Measurements from ENCODE around the gene PLEKHH1.

Gene PLEKHH1

GRCh38 chr14:67607646-67608045, 74.6 kb downstream of the PLEKHH1 start:
- H3K4me3 ChIP-seq (ENCODE audit: low read depth, low read length) = no peak overlapping the region
- DNase-seq (ENCODE audit: low read depth) = no peak
- no peak for TF ChIP-seq CTCF (IDR thresholded peaks at IDR 0.05; ENCODE audit: low read depth, low read length, missing control alignments)
- in situ Hi-C loops (cut with HindIII; ENCODE audit: low sequenced_read_pairs) = no loop called here

- in situ Hi-C loops (cut with HindIII; ENCODE audit: low sequenced_read_pairs) = no loop called here
- no peak overlapping the region for H3K4me3 ChIP-seq (ENCODE audit: low read depth, low read length)
- no peak for DNase-seq (ENCODE audit: low read depth)
- no peak for TF ChIP-seq CTCF (IDR thresholded peaks at IDR 0.05; ENCODE audit: low read depth, low read length, missing control alignments)
Observed at GRCh38 chr14:67609642-67610310, 76.7 kb downstream of the PLEKHH1 start.

GRCh38 chr14:67610491-67610890, 77.4 kb downstream of the PLEKHH1 start:
- DNase-seq (ENCODE audit: low read depth) = no peak
- no peak overlapping the region for H3K4me3 ChIP-seq (ENCODE audit: low read depth, low read length)
- TF ChIP-seq CTCF (IDR thresholded peaks at IDR 0.05; ENCODE audit: low read depth, low read length, missing control alignments) = no peak
- in situ Hi-C loops (cut with HindIII; ENCODE audit: low sequenced_read_pairs) = no loop called here

GRCh38 chr14:67618617-67619063, 85.5 kb downstream of the PLEKHH1 start:
- in situ Hi-C loops (cut with HindIII; ENCODE audit: low sequenced_read_pairs) = no loop called here
- DNase-seq (ENCODE audit: low read depth) = peak; percentile 74

GRCh38 chr14:67619446-67620216, 86.5 kb downstream of the PLEKHH1 start, which contains the start of gene ARG2:
TSS of gene ARG2 (plus strand) at chr14:67619920. CDS start at chr14:67619978, 58 bp downstream.
- in situ Hi-C loops (cut with HindIII; ENCODE audit: low sequenced_read_pairs) = no loop called here
- peak within 1 kb of the TSS; percentile 68 for H3K4me3 ChIP-seq (ENCODE audit: low read depth, low read length)
- no peak for TF ChIP-seq CTCF (IDR thresholded peaks at IDR 0.05; ENCODE audit: low read depth, low read length, missing control alignments)

More at GRCh38 chr14:67618617-67619063, 85.5 kb downstream of the PLEKHH1 start:
- peak; percentile 62 for TF ChIP-seq CTCF (IDR thresholded peaks at IDR 0.05; ENCODE audit: low read depth, low read length, missing control alignments)
- no peak overlapping the region for H3K4me3 ChIP-seq (ENCODE audit: low read depth, low read length)

GRCh38 chr14:67620217-67620785, 87.2 kb downstream of the PLEKHH1 start:
- DNase-seq (ENCODE audit: low read depth) = no peak
- in situ Hi-C loops (cut with HindIII; ENCODE audit: low sequenced_read_pairs) = no loop called here
- H3K4me3 ChIP-seq (ENCODE audit: low read depth, low read length) = peak overlapping the region; percentile 68
- no peak for TF ChIP-seq CTCF (IDR thresholded peaks at IDR 0.05; ENCODE audit: low read depth, low read length, missing control alignments)

More at GRCh38 chr14:67619446-67620216, 86.5 kb downstream of the PLEKHH1 start, which contains the start of gene ARG2:
- DNase-seq (ENCODE audit: low read depth) = peak; percentile 64

All from astrocyte of the cerebellum (primary cell).